ENCODE results near the gene PCNX4. TPM values are rescaled to one million over a fixed set of nuclear protein-coding genes. Genes with fewer than 3 reads are reported as not detected.

Gene PCNX4
- total RNA-seq, 2 experiments from 2014 or later: 17.3 to 21.0 TPM

- Histone ChIP-seq H3K9me3 (ENCODE audit: control insufficient read depth in 1 of 2, insufficient read depth in 1 of 2, low read length in 2 of 2) (no peaks in the 10 kb centered on the region), H3K36me3 (ENCODE audit: insufficient read depth, low read length) (no peaks in the 10 kb centered on the region), H3K4me1 (ENCODE audit: insufficient read depth, low read length) (no peaks in the 10 kb centered on the region), H3K27ac (ENCODE audit: low read depth in 1 of 2, low read length in 2 of 2) (no peak overlapping the region), H3K4me3 (ENCODE audit: low read length) (no peak overlapping the region), H3K27me3 (ENCODE audit: control insufficient read depth in 1 of 2, insufficient read depth in 2 of 2, low read length in 2 of 2) (peaks cover 0 to 2% of the 10 kb centered on the region in 2 experiments)
- TF ChIP-seq CTCF (IDR thresholded peaks at IDR 0.05): no peak
- Mint-ChIP-seq H3K36me3 (ENCODE audit: low read depth) (no peaks in the 10 kb centered on the region), H3K9me3 (no peaks in the 10 kb centered on the region), H3K4me3 (no peak overlapping the region), H3K4me1 (ENCODE audit: low read depth) (no peaks in the 10 kb centered on the region), H3K27me3 (peaks cover 4% of the 10 kb centered on the region), H3K27ac (no peak overlapping the region)
- POLR2A ChIA-PET: no interaction called here
- ATAC-seq (ENCODE audit: poor library complexity) (no peak), DNase-seq (no peak)
- intact Hi-C loops (cut with DNase I, micrococcal nuclease): no loop called here
- CTCF ChIA-PET: no interaction called here
Observed at GRCh38 chr14:60212503-60213371, 121.0 kb downstream of the PCNX4 start.

- no peaks in the 10 kb centered on the region for H3K4me1 ChIP-seq (ENCODE audit: insufficient read depth, low read length)
- DNase-seq (no peak), ATAC-seq (ENCODE audit: poor library complexity) (no peak)
- ChIA-PET CTCF (no interaction called here), POLR2A (no interaction called here)
- H3K36me3 ChIP-seq (ENCODE audit: insufficient read depth, low read length): no peaks in the 10 kb centered on the region
- H3K27me3 ChIP-seq (ENCODE audit: control insufficient read depth in 1 of 2, insufficient read depth in 2 of 2, low read length in 2 of 2): peaks cover 0 to 2% of the 10 kb centered on the region in 2 experiments
- no peak overlapping the region for H3K27ac Mint-ChIP-seq
- H3K9me3 Mint-ChIP-seq: no peaks in the 10 kb centered on the region
- peaks cover 3% of the 10 kb centered on the region for H3K27me3 Mint-ChIP-seq
- H3K9me3 ChIP-seq (ENCODE audit: control insufficient read depth in 1 of 2, insufficient read depth in 1 of 2, low read length in 2 of 2): no peaks in the 10 kb centered on the region
- H3K36me3 Mint-ChIP-seq (ENCODE audit: low read depth): no peaks in the 10 kb centered on the region
- H3K27ac ChIP-seq (ENCODE audit: low read depth in 1 of 2, low read length in 2 of 2): no peak overlapping the region
- no peak for TF ChIP-seq CTCF (IDR thresholded peaks at IDR 0.05)
- intact Hi-C loops (cut with DNase I, micrococcal nuclease): no loop called here
- no peak overlapping the region for H3K4me3 ChIP-seq (ENCODE audit: low read length)
- no peaks in the 10 kb centered on the region for H3K4me1 Mint-ChIP-seq (ENCODE audit: low read depth)
- H3K4me3 Mint-ChIP-seq: no peak overlapping the region
Observed at GRCh38 chr14:60214003-60214402, 122.3 kb downstream of the PCNX4 start.

- no peak for DNase-seq
- Mint-ChIP-seq H3K9me3 (no peaks in the 10 kb centered on the region), H3K4me1 (ENCODE audit: low read depth) (no peaks in the 10 kb centered on the region), H3K27ac (no peak overlapping the region), H3K4me3 (no peak overlapping the region), H3K36me3 (ENCODE audit: low read depth) (no peaks in the 10 kb centered on the region), H3K27me3 (no peaks in the 10 kb centered on the region)
- no peaks in the 10 kb centered on the region for H3K9me3 ChIP-seq (ENCODE audit: control insufficient read depth in 1 of 2, insufficient read depth in 1 of 2, low read length in 2 of 2)
- ChIA-PET CTCF (no interaction called here), POLR2A (no interaction called here)
- no peak overlapping the region for H3K27ac ChIP-seq (ENCODE audit: low read depth in 1 of 2, low read length in 2 of 2)
- H3K27me3 ChIP-seq (ENCODE audit: control insufficient read depth in 1 of 2, insufficient read depth in 2 of 2, low read length in 2 of 2): peaks cover 0 to 2% of the 10 kb centered on the region in 2 experiments
- no peaks in the 10 kb centered on the region for H3K4me1 ChIP-seq (ENCODE audit: insufficient read depth, low read length)
- intact Hi-C loops (cut with DNase I, micrococcal nuclease): no loop called here
- no peak for TF ChIP-seq CTCF (IDR thresholded peaks at IDR 0.05)
- ATAC-seq (ENCODE audit: poor library complexity): no peak
- H3K4me3 ChIP-seq (ENCODE audit: low read length): no peak overlapping the region
- no peaks in the 10 kb centered on the region for H3K36me3 ChIP-seq (ENCODE audit: insufficient read depth, low read length)
Observed at GRCh38 chr14:60214415-60215126, 122.8 kb downstream of the PCNX4 start.

Data from CD4-positive, alpha-beta T cell (primary cell).